CD4-positive, alpha-beta T cell (primary cell): Measurements from ENCODE around the gene MUC2. TPM values are rescaled to one million over a fixed set of nuclear protein-coding genes. Genes with fewer than 3 reads are reported as not detected.
A peak's percentile ranks its signal among the peaks of the same experiment; 100 is the strongest.

Experiments
- ATAC-seq: fragments of 200-7000 bp; cut with Tn5 transposase; one replicate; pipeline ENCODE4 v1.10.0; 2022; ENCODE audit warnings: mild to moderate bottlenecking; ENCODE audit not compliant: poor library complexity
- CTCF ChIA-PET: fragments of 350-600 bp; sonication (Branson Sonifier 250); formaldehyde crosslinking; loops from one replicate; lab custom pipeline; 2021; ENCODE audit warnings: antibody characterized with exemption, inconsistent platforms; lab: Charles Lee
- POLR2A ChIA-PET: fragments of 350-600 bp; sonication (Branson Sonifier 250); formaldehyde crosslinking; loops from one replicate; lab custom pipeline; 2021; ENCODE audit warnings: antibody characterized with exemption, inconsistent platforms; lab: Charles Lee
- DNase-seq, 14 experiments: peaks; one replicate each; pipeline ENCODE4 v3.0.0-alpha.2; 2013 to 2020; ENCODE audit warnings: mixed read lengths in 2 of 14
- H3K27ac ChIP-seq, 2 donors: one replicate each; pipeline versions ENCODE4 v1.5.1 to v1.7.0; 2013; ENCODE audit warnings: low read length in 2 of 2, low read depth in 1 of 2, mild to moderate bottlenecking in 1 of 2
- H3K27me3 ChIP-seq, 2 experiments: 1 replicate in 1 of 2; 2 replicates in 1 of 2; pipeline versions ENCODE4 v1.6.1 to v1.7.0; 2013; ENCODE audit warnings: low read length in 2 of 2, control low read depth in 1 of 2, mild to moderate bottlenecking in 1 of 2, moderate library complexity in 1 of 2; ENCODE audit not compliant: insufficient read depth in 2 of 2, control insufficient read depth in 1 of 2
- H3K36me3 ChIP-seq: one replicate; pipeline ENCODE4 v1.6.1; 2013; ENCODE audit warnings: low read length, control low read depth; ENCODE audit not compliant: insufficient read depth
- H3K4me1 ChIP-seq: one replicate; pipeline ENCODE4 v1.6.1; 2013; ENCODE audit warnings: low read length, control low read depth; ENCODE audit not compliant: insufficient read depth
- H3K4me3 ChIP-seq: one replicate; pipeline ENCODE4 v1.5.1; 2013; ENCODE audit warnings: mild to moderate bottlenecking, low read length, moderate library complexity
- H3K9me3 ChIP-seq, 2 experiments: 1 replicate in 1 of 2; 2 replicates in 1 of 2; pipeline versions ENCODE4 v1.6.1 to v1.7.0; 2013; ENCODE audit warnings: low read length in 2 of 2, mild to moderate bottlenecking in 2 of 2, control low read depth in 1 of 2, moderate library complexity in 1 of 2; ENCODE audit not compliant: control insufficient read depth in 1 of 2, insufficient read depth in 1 of 2
- H3K27ac Mint-ChIP-seq: one replicate; pipeline ENCODE4 v1.8.0; 2020; ENCODE audit warnings: mixed read lengths
- H3K27me3 Mint-ChIP-seq: one replicate; pipeline ENCODE4 v1.8.0; 2021; ENCODE audit warnings: mixed read lengths
- H3K36me3 Mint-ChIP-seq: one replicate; pipeline ENCODE4 v1.8.0; 2021; ENCODE audit warnings: low read depth, mixed read lengths
- H3K4me1 Mint-ChIP-seq: one replicate; pipeline ENCODE4 v1.8.0; 2021; ENCODE audit warnings: low read depth, mixed read lengths
- H3K4me3 Mint-ChIP-seq: one replicate; pipeline ENCODE4 v1.8.0; 2020; ENCODE audit warnings: mild to moderate bottlenecking, mixed read lengths
- H3K9me3 Mint-ChIP-seq: one replicate; pipeline ENCODE4 v1.8.0; 2020; ENCODE audit warnings: mixed read lengths
- intact Hi-C, 2 experiments: fragments of 100-400 bp; cut with DNase I in 1 of 2; cut with micrococcal nuclease in 1 of 2; formaldehyde crosslinking; loops; one replicate each; pipeline versions ENCODE4 v1.15.1 to v1.9.0; 2023 to 2025; cut with DNase I, micrococcal nuclease
- total RNA-seq, 174 experiments: library from RNA in 2 of 174; stranded (reverse) in 2 of 174; gene quantifications; one replicate each; pipeline ENCODE4 v1.2.3 and lab custom pipeline; 2021 to 2026
- TF ChIP-seq, protein P1 (sequence below): fragments of 200-600 bp; IDR thresholded peaks from one replicate; pipeline ENCODE4 v1.8.0; 2022; ENCODE audit warnings: antibody characterized with exemption, mild to moderate bottlenecking

The MUC2 gene
- total RNA-seq, 2 experiments from 2014 or later = not detected

DNA sequence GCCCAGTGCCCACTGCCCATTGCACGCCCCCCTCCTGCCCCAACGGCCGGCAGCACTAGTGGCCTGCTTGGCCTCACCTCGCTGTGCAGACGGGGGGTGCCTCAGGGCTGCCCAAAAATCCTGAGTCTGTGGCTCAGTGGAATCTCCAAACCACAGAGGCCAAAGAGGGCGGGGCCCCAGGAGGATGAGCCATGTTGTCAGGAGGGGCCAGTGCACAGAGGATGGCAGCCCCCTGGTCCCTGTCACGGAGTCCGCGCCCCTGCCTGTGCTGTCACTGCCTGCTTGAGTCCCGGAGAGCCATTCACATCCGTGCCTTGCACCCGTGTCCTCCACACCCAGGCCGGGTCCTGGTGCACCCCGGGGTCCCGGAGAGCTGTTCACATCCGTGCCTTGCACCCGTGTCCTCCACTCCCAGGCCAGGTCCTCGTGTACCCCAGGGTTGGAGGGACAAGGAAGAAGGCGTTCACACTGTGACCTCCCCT, 46.7 kb downstream of the MUC2 start:
- CTCF ChIA-PET = no interaction called here
- H3K27me3 ChIP-seq = no peaks in the 10 kb centered on the region
- H3K27me3 Mint-ChIP-seq = peaks cover 11% of the 10 kb centered on the region
- intact Hi-C loops = no loop called here
- ATAC-seq (no peak), DNase-seq (no peak)
- H3K4me1 ChIP-seq = no peaks in the 10 kb centered on the region
- no peak overlapping the region for H3K27ac Mint-ChIP-seq
- H3K9me3 ChIP-seq = peaks cover 0 to 18% of the 10 kb centered on the region in 2 experiments
- no peak overlapping the region for H3K4me3 Mint-ChIP-seq
- H3K27ac ChIP-seq = no peak overlapping the region
- H3K36me3 ChIP-seq = no peaks in the 10 kb centered on the region
- no peak overlapping the region for H3K4me3 ChIP-seq
- POLR2A ChIA-PET = no interaction called here
- no peaks in the 10 kb centered on the region for H3K4me1 Mint-ChIP-seq
- TF ChIP-seq, protein P1, sequence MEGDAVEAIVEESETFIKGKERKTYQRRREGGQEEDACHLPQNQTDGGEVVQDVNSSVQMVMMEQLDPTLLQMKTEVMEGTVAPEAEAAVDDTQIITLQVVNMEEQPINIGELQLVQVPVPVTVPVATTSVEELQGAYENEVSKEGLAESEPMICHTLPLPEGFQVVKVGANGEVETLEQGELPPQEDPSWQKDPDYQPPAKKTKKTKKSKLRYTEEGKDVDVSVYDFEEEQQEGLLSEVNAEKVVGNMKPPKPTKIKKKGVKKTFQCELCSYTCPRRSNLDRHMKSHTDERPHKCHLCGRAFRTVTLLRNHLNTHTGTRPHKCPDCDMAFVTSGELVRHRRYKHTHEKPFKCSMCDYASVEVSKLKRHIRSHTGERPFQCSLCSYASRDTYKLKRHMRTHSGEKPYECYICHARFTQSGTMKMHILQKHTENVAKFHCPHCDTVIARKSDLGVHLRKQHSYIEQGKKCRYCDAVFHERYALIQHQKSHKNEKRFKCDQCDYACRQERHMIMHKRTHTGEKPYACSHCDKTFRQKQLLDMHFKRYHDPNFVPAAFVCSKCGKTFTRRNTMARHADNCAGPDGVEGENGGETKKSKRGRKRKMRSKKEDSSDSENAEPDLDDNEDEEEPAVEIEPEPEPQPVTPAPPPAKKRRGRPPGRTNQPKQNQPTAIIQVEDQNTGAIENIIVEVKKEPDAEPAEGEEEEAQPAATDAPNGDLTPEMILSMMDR = no peak
- H3K36me3 Mint-ChIP-seq = no peaks in the 10 kb centered on the region
- peaks cover 4% of the 10 kb centered on the region for H3K9me3 Mint-ChIP-seq

DNA sequence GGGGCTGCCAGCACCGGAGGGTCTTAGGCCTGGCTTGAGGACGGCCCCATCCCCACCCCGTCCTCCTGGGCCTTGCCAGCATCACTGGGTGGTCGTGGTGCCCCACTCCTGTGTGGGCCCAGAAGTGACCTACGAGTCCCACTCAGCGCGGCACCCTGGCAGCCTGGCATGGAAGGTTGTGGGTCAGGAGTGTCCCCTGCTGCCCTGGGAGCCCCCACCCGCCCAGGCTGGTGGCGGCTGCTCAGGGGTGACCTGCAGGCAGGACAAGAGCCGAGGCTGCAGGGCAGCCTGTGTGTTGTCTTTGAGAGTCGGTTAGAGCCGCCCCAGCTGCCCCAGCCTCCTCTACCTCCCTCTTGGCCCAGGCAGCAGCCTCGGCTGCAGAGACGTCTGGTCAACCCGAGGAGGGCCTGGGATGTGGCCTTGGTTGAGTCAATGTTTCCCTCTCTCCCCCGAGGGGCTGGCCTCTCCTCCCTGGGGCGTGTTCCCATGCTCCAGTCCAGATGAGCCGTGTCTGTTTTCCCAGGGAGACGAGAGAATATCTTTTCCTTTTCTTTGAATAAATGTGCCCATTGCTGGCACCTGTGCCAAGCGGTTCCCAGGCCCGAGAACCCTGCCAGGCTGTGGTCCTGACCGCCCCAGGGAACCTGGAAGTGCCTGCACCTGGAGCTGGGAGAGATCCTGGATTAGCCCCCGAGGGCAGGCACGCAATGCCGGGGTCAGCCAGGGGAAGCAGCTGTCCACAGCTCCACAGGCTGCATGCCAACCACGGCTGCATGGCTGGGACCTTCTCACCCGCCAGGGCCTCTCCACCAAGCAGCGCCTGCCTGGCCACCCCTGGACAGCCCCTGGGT, 47.4 kb downstream of the MUC2 start:
- ChIA-PET CTCF (no interaction called here), POLR2A (no interaction called here)
- peaks cover 4% of the 10 kb centered on the region for H3K9me3 Mint-ChIP-seq
- H3K27me3 ChIP-seq = no peaks in the 10 kb centered on the region
- peak in 1 of 14 experiments; percentile 11 for DNase-seq
- no peak overlapping the region for H3K27ac Mint-ChIP-seq
- H3K4me1 ChIP-seq = no peaks in the 10 kb centered on the region
- ATAC-seq = no peak
- no peaks in the 10 kb centered on the region for H3K4me1 Mint-ChIP-seq
- H3K36me3 Mint-ChIP-seq = no peaks in the 10 kb centered on the region
- intact Hi-C loops = no loop called here
- H3K27me3 Mint-ChIP-seq = peaks cover 11% of the 10 kb centered on the region
- H3K4me3 Mint-ChIP-seq = no peak overlapping the region
- H3K36me3 ChIP-seq = no peaks in the 10 kb centered on the region
- H3K9me3 ChIP-seq = peaks cover 0 to 22% of the 10 kb centered on the region in 2 experiments
- H3K4me3 ChIP-seq = no peak overlapping the region
- TF ChIP-seq, protein P1 = no peak
- H3K27ac ChIP-seq = no peak overlapping the region

DNA sequence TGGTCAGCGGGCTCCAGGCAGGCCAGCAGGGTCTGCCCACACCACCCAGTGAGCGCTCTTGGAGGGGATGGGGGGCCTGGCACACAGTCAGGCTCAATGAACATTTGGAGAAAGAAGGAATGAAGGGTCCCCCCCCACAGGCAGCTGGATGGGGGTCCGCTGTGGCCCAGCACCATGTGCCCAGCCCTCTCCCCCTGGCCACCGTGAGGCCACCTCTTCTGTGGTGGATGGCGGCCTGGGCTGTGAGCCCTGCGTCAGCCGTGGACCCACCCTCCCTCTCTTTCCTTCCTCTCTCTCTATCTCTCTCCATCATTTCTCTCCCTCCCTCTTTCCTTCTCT, 48.0 kb downstream of the MUC2 start:
- no peaks in the 10 kb centered on the region for H3K27me3 ChIP-seq
- H3K9me3 Mint-ChIP-seq = peaks cover 4% of the 10 kb centered on the region
- no peak overlapping the region for H3K27ac ChIP-seq
- intact Hi-C loops = no loop called here
- DNase-seq (peak in 1 of 14 experiments; percentile 3), ATAC-seq (no peak)
- ChIA-PET CTCF (no interaction called here), POLR2A (no interaction called here)
- H3K4me1 ChIP-seq = no peaks in the 10 kb centered on the region
- peaks cover 0 to 24% of the 10 kb centered on the region in 2 experiments for H3K9me3 ChIP-seq
- H3K27me3 Mint-ChIP-seq = peaks cover 11% of the 10 kb centered on the region
- no peak overlapping the region for H3K4me3 Mint-ChIP-seq
- no peaks in the 10 kb centered on the region for H3K4me1 Mint-ChIP-seq
- H3K36me3 ChIP-seq = no peaks in the 10 kb centered on the region
- no peak overlapping the region for H3K4me3 ChIP-seq
- no peak overlapping the region for H3K27ac Mint-ChIP-seq
- TF ChIP-seq, protein P1 = no peak
- no peaks in the 10 kb centered on the region for H3K36me3 Mint-ChIP-seq
